B cell (primary cell): Measurements from ENCODE around the gene LBX2. TPM values are rescaled to one million over a fixed set of nuclear protein-coding genes. Genes with fewer than 3 reads are reported as not detected.

Source experiments
- ATAC-seq: fragments of 200-7000 bp; cut with Tn5 transposase; one replicate; pipeline ENCODE4 v1.10.0; 2021; ENCODE audit warnings: low read depth, mild to moderate bottlenecking, moderate number of reproducible peaks, moderate library complexity
- CTCF ChIA-PET: fragments of 350-600 bp; sonication (Branson Sonifier 250); formaldehyde crosslinking; loops from one replicate; lab custom pipeline; 2021; ENCODE audit warnings: antibody characterized with exemption, inconsistent platforms; lab: Charles Lee
- POLR2A ChIA-PET: fragments of 350-600 bp; sonication (Branson Sonifier 250); formaldehyde crosslinking; loops from one replicate; lab custom pipeline; 2021; ENCODE audit warnings: antibody characterized with exemption; lab: Charles Lee
- DNase-seq: peaks from one replicate; pipeline ENCODE4 v3.0.0; 2013
- H2AFZ ChIP-seq: 2 replicates; pipeline ENCODE4 v1.6.1; 2012; ENCODE audit warnings: mild to moderate bottlenecking, low read depth, low read length; ENCODE audit not compliant: insufficient read depth, poor library complexity, severe bottlenecking
- H3K27ac ChIP-seq, 2 donors: 1 replicate in 1 of 2; 2 replicates in 1 of 2; pipeline ENCODE4 v1.5.1; 2012 to 2013; ENCODE audit warnings: low read length in 2 of 2, mild to moderate bottlenecking in 2 of 2, moderate library complexity in 1 of 2
- H3K27me3 ChIP-seq, 4 experiments: fragments of 200-600 bp in 1 of 4; sonication (generic) in 1 of 4; replicated peaks in 1 of 4; 1 replicate in 2 of 4; 2 replicates in 2 of 4; pipeline versions ENCODE4 v1.6.1 to v1.7.0; 2013 to 2016; ENCODE audit warnings: low read length in 3 of 4, mild to moderate bottlenecking in 2 of 4, mixed read lengths in 1 of 4, moderate library complexity in 1 of 4; ENCODE audit not compliant: insufficient read depth in 4 of 4, control insufficient read depth in 3 of 4; ENCODE audit errors: control extremely low read depth in 1 of 4
- H3K36me3 ChIP-seq, 2 experiments: replicated peaks in 1 of 2; 1 replicate in 1 of 2; 2 replicates in 1 of 2; pipeline versions ENCODE4 v1.6.1 to v1.7.1; 2013; ENCODE audit warnings: low read length in 1 of 2; ENCODE audit not compliant: insufficient read depth in 2 of 2, control insufficient read depth in 1 of 2; ENCODE audit errors: control extremely low read depth in 1 of 2, extremely low read depth in 1 of 2
- H3K4me1 ChIP-seq, 2 donors: fragments of 200-600 bp in 1 of 2; sonication (generic) in 1 of 2; 1 replicate in 1 of 2; 2 replicates in 1 of 2; pipeline versions ENCODE4 v1.5.1 to v1.6.1; 2013 to 2017; ENCODE audit warnings: low read length in 2 of 2; ENCODE audit not compliant: control insufficient read depth in 2 of 2, insufficient read depth in 2 of 2
- H3K4me2 ChIP-seq: replicated peaks from 2 replicates; pipeline ENCODE3; 2012; ENCODE audit warnings: mild to moderate bottlenecking, low read depth, low read length; ENCODE audit not compliant: poor library complexity, severe bottlenecking
- H3K4me3 ChIP-seq, 5 experiments: fragments of 200-600 bp in 1 of 5; sonication (generic) in 1 of 5; 1 replicate in 3 of 5; 2 replicates in 2 of 5; pipeline versions ENCODE4 v1.5.1 to v1.7.0; 2011 to 2016; ENCODE audit warnings: low read length in 4 of 5, mild to moderate bottlenecking in 4 of 5, low read depth in 2 of 5, control low read depth in 1 of 5, moderate library complexity in 1 of 5; ENCODE audit not compliant: insufficient read depth in 1 of 5; ENCODE audit errors: control extremely low read depth in 1 of 5, extremely low read depth in 1 of 5
- H3K79me2 ChIP-seq: fragments of 200-600 bp; sonication (generic); one replicate; pipeline ENCODE4 v1.6.0; 2016; ENCODE audit warnings: low read length; ENCODE audit not compliant: control insufficient read depth, insufficient read depth
- H3K9ac ChIP-seq: fragments of 200-600 bp; sonication (generic); 2 replicates; pipeline ENCODE4 v1.6.1; 2017; ENCODE audit warnings: mild to moderate bottlenecking, low read length, moderate library complexity
- H3K9me3 ChIP-seq, 3 donors: one replicate each; pipeline versions ENCODE4 v1.6.1 to v1.7.1; 2013; ENCODE audit warnings: low read length in 2 of 3; ENCODE audit not compliant: control insufficient read depth in 2 of 3, insufficient read depth in 1 of 3; ENCODE audit errors: control extremely low read depth in 1 of 3
- H4K20me1 ChIP-seq: 2 replicates; pipeline ENCODE4 v1.6.0; 2012; ENCODE audit warnings: mild to moderate bottlenecking, low read length; ENCODE audit not compliant: insufficient read depth, control insufficient read depth, poor library complexity, severe bottlenecking
- H3K27ac Mint-ChIP-seq: one replicate; pipeline ENCODE4 v1.8.0; 2021; ENCODE audit warnings: mixed read lengths
- H3K27me3 Mint-ChIP-seq: one replicate; pipeline ENCODE4 v1.8.0; 2021; ENCODE audit warnings: mixed read lengths
- H3K4me1 Mint-ChIP-seq: one replicate; pipeline ENCODE4 v1.8.0; 2021; ENCODE audit warnings: mixed read lengths
- H3K4me3 Mint-ChIP-seq: one replicate; pipeline ENCODE4 v1.8.0; 2021; ENCODE audit warnings: mixed read lengths
- H3K9me3 Mint-ChIP-seq: one replicate; pipeline ENCODE4 v1.8.0; 2022; ENCODE audit warnings: mixed read lengths; ENCODE audit not compliant: insufficient read depth
- CTCF ChIP-seq: fragments of 200-600 bp; IDR thresholded peaks from one replicate; pipeline ENCODE4 v1.8.0; 2022; ENCODE audit warnings: antibody characterized with exemption, mild to moderate bottlenecking
- EZH2 ChIP-seq: IDR thresholded peaks from 2 replicates; pipeline ENCODE4 v1.6.1; 2012; ENCODE audit warnings: borderline replicate concordance, low read depth, mild to moderate bottlenecking, moderate library complexity, low read length; ENCODE audit not compliant: insufficient read depth, poor library complexity, severe bottlenecking
- WGBS: methylation state at CpG from one replicate; pipeline ENCODE4 v1.1.5; 2013; ENCODE audit warnings: missing lambda C conversion rate; ENCODE audit not compliant: insufficient coverage; 5-methylcytosine and 5-hydroxymethylcytosine counted together
- intact Hi-C: fragments of 100-400 bp; cut with micrococcal nuclease; formaldehyde crosslinking; loops from one replicate; pipeline ENCODE4 v1.10.0; 2022
- polyA plus RNA-seq: library from polyadenylated mRNA; depleted of rRNA; stranded (reverse); fragments of >200 nt; gene quantifications from 2 replicates; pipeline ENCODE4 v1.2.3, GENCODE V29; 2012
- total RNA-seq, 2 donors: library from RNA; stranded (reverse); fragments of 120-200 nt in 1 of 2; gene quantifications; 1 replicate in 1 of 2; 2 replicates in 1 of 2; pipeline versions ENCODE4 v1.2.3 to v1.2.4, GENCODE V29; 2013 to 2022

LBX2 gene
- total and polyA plus RNA-seq, 2 donors (not counting 1 experiment from before 2014, with no cell fraction given): 1.1 to 2.0 TPM

GRCh38 chr2:74505448-74506246 is 6.2 kb upstream of the LBX2 start:
- POLR2A ChIA-PET: no interaction called here
- Histone ChIP-seq H3K9ac (no peak overlapping the region), H3K4me3 (no peak overlapping the region), H3K4me2 (no peak overlapping the region), H3K79me2 (peaks cover 8% of the 10 kb centered on the region), H3K9me3 (peaks cover 0 to 13% (median 0%) of the 10 kb centered on the region in 3 donors), H3K36me3 (peaks cover 0 to 10% of the 10 kb centered on the region in 2 experiments), H4K20me1 (no peaks in the 10 kb centered on the region), H2AFZ (no peak overlapping the region), H3K4me1 (peaks cover 36 to 42% of the 10 kb centered on the region in 2 donors), H3K27me3 (peaks cover 0 to 58% (median 16%) of the 10 kb centered on the region in 4 experiments), H3K27ac (no peak overlapping the region)
- peak overlapping the region; percentile 44 for H3K4me3 Mint-ChIP-seq
- peak overlapping the region; percentile 57 for H3K27ac Mint-ChIP-seq
- 100% methylated on average over 2 of the region's 14 CpGs for WGBS
- peaks cover 63% of the 10 kb centered on the region for H3K4me1 Mint-ChIP-seq
- H3K27me3 Mint-ChIP-seq: peaks cover 49% of the 10 kb centered on the region
- ATAC-seq: no peak
- no peak for TF ChIP-seq CTCF
- TF ChIP-seq EZH2: no peak
- CTCF ChIA-PET: interaction anchor here (1.1 to 8.1 kb wide), 8 partner anchors 11 to 88 kb away, joined by 3 to 111 read pairs (median 6); partner anchors contain the start of genes AUP1, HTRA2 and LOXL3
- intact Hi-C loops: loop anchor here (5.0 kb wide), 1 partner anchor 147 kb away; the partner anchor contains the start of gene SEMA4F
- no peak for DNase-seq
- H3K9me3 Mint-ChIP-seq: no peaks in the 10 kb centered on the region

DNA sequence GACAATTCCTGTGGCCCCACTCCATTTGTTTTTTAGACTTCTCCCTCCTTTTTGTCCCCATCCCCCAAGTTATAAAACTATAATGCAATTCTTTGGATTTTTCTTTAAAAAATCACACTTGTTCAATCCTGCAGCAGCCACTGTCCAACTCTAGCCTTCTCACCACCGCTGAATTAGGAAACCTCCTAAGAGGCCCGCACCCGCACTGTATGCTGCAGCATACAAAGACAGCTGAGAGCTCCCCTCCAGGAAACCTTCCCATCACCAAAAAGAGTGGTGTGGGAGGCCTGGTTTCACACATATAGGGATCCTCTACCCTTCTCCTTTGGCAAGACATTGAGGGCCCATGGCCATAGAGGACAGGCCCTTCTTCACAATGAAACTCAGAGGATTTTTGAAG is 5.2 kb upstream of the LBX2 start:
- H3K9ac ChIP-seq: no peak overlapping the region
- no peak for ATAC-seq
- H3K4me3 ChIP-seq: no peak overlapping the region
- H3K4me2 ChIP-seq: no peak overlapping the region
- no peak overlapping the region for H2AFZ ChIP-seq
- TF ChIP-seq CTCF (no peak), EZH2 (no peak)
- intact Hi-C loops: no loop called here
- no peak for DNase-seq
- H3K27ac ChIP-seq: no peak overlapping the region
- peaks cover 0 to 63% (median 23%) of the 10 kb centered on the region in 4 experiments for H3K27me3 ChIP-seq
- H3K36me3 ChIP-seq: peaks cover 0 to 10% of the 10 kb centered on the region in 2 experiments
- H3K27ac Mint-ChIP-seq: peak overlapping the region; percentile 69
- H3K79me2 ChIP-seq: peaks cover 8% of the 10 kb centered on the region
- H3K27me3 Mint-ChIP-seq: peaks cover 51% of the 10 kb centered on the region
- ChIA-PET CTCF (interaction anchor here (0.8 to 8.1 kb wide), 7 partner anchors 9 to 83 kb away, joined by 3 to 111 read pairs (median 5); partner anchors contain the start of genes AUP1, CCDC142 and TTC31), POLR2A (interaction anchor here (0.6 kb wide), 1 partner anchor 24 kb away, joined by 3 read pairs; no protein-coding TSS in a partner anchor)
- H3K4me1 Mint-ChIP-seq: peaks cover 70% of the 10 kb centered on the region
- 100% methylated on average over 2 of the region's 3 CpGs for WGBS
- H3K4me1 ChIP-seq: peaks cover 45 to 48% of the 10 kb centered on the region in 2 donors
- no peaks in the 10 kb centered on the region for H4K20me1 ChIP-seq
- H3K4me3 Mint-ChIP-seq: peak overlapping the region; percentile 86
- H3K9me3 Mint-ChIP-seq: no peaks in the 10 kb centered on the region
- H3K9me3 ChIP-seq: peaks cover 0 to 19% (median 0%) of the 10 kb centered on the region in 3 donors
